ENCODE measurements around the gene AIFM3. TPM values are rescaled to one million over a fixed set of nuclear protein-coding genes. Genes with fewer than 3 reads are reported as not detected.

AIFM3 gene
- total and polyA plus RNA-seq, 2 of the 13 experiments (the other 11 are each of a cell fraction or from before 2014, with no cell fraction given): 9.0 to 15.3 TPM

DNA sequence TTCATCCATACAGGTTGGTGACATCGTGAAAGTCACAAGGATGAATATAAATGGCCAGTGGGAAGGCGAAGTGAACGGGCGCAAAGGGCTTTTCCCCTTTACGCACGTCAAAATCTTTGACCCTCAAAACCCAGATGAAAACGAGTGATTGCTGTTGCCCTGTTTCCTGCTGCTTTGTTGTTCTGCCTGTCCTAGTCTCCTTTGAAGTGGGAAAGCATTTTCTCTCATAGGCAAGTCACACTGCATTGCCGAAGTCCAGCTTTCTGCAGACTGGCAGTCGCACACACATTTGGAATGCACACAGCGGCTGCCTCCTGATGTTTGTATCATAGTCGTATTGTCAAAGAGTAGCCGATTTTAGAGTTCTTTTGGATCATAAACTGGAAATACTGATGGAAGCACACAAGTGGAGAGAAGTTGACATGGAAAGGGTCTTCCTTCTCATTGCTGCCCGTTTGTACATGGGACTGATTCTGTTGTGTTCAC, 17.3 kb upstream of the AIFM3 start (continued):
- TF ChIP-seq CENPX (CRISPR knock-in tag; IDR thresholded peaks at IDR 0.05) (no peak), FOXA3 (CRISPR knock-in tag; IDR thresholded peaks at IDR 0.05) (peak; percentile 40; the same call in 1 of the 2 replicates), POLR2A (IDR thresholded peaks at IDR 0.05; ENCODE audit: insufficient read depth in 1 of 2, low read depth in 2 of 2, low read length in 2 of 2) (no peak), SOX5 (CRISPR knock-in tag; IDR thresholded peaks at IDR 0.05; ENCODE audit: borderline replicate concordance) (peak; percentile 89), ADNP (CRISPR knock-in tag; IDR thresholded peaks at IDR 0.05) (no peak), MLLT10 (CRISPR knock-in tag; IDR thresholded peaks at IDR 0.05) (no peak), ARID5B (CRISPR knock-in tag; IDR thresholded peaks at IDR 0.05) (peak; percentile 77), NFIB (CRISPR knock-in tag; IDR thresholded peaks at IDR 0.05; ENCODE audit: borderline replicate concordance) (no peak), GMEB1 (CRISPR knock-in tag; IDR thresholded peaks at IDR 0.05; ENCODE audit: borderline replicate concordance) (no peak), ZNF687 (CRISPR knock-in tag; IDR thresholded peaks at IDR 0.05) (no peak), ZNF879 (CRISPR knock-in tag; IDR thresholded peaks at IDR 0.05) (no peak), ZNF724P (CRISPR knock-in tag; IDR thresholded peaks at IDR 0.05; ENCODE audit: borderline replicate concordance) (no peak), ZFP91 (CRISPR knock-in tag; IDR thresholded peaks at IDR 0.05; ENCODE audit: borderline replicate concordance) (no peak; the same call in 1 of the 2 replicates), RBAK (CRISPR knock-in tag; IDR thresholded peaks at IDR 0.05) (no peak), ZNF569 (CRISPR knock-in tag; IDR thresholded peaks at IDR 0.05; ENCODE audit: borderline replicate concordance) (no peak)
- TF ChIP-seq, protein P1, sequence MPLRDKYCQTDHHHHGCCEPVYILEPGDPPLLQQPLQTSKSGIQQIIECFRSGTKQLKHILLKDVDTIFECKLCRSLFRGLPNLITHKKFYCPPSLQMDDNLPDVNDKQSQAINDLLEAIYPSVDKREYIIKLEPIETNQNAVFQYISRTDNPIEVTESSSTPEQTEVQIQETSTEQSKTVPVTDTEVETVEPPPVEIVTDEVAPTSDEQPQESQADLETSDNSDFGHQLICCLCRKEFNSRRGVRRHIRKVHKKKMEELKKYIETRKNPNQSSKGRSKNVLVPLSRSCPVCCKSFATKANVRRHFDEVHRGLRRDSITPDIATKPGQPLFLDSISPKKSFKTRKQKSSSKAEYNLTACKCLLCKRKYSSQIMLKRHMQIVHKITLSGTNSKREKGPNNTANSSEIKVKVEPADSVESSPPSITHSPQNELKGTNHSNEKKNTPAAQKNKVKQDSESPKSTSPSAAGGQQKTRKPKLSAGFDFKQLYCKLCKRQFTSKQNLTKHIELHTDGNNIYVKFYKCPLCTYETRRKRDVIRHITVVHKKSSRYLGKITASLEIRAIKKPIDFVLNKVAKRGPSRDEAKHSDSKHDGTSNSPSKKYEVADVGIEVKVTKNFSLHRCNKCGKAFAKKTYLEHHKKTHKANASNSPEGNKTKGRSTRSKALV (CRISPR knock-in tag; IDR thresholded peaks at IDR 0.05): no peak; the same call in 1 of the 2 replicates
